Subcutaneous adipose tissue (tissue), 4 donors: Measurements from ENCODE around the gene CCDC68. TPM values are rescaled to one million over a fixed set of nuclear protein-coding genes. Genes with fewer than 3 reads are reported as not detected.

Experiments
- total RNA-seq, 4 donors: library from RNA; depleted of rRNA; stranded (reverse); fragments of >200 nt; gene quantifications; one replicate each; pipeline ENCODE4 v1.1.0, GENCODE V29; 2016
- TF ChIP-seq, protein P1 (sequence below): fragments of 450-650 bp; IDR thresholded peaks from one replicate; pipeline ENCODE4 v1.5.1; 2016; ENCODE audit warnings: low read depth, mild to moderate bottlenecking, control low read depth, antibody characterized with exemption, moderate library complexity

Gene CCDC68
- total RNA-seq, 4 donors from 2014 or later, result 11.9 to 22.8 (median 16.3) TPM

DNA sequence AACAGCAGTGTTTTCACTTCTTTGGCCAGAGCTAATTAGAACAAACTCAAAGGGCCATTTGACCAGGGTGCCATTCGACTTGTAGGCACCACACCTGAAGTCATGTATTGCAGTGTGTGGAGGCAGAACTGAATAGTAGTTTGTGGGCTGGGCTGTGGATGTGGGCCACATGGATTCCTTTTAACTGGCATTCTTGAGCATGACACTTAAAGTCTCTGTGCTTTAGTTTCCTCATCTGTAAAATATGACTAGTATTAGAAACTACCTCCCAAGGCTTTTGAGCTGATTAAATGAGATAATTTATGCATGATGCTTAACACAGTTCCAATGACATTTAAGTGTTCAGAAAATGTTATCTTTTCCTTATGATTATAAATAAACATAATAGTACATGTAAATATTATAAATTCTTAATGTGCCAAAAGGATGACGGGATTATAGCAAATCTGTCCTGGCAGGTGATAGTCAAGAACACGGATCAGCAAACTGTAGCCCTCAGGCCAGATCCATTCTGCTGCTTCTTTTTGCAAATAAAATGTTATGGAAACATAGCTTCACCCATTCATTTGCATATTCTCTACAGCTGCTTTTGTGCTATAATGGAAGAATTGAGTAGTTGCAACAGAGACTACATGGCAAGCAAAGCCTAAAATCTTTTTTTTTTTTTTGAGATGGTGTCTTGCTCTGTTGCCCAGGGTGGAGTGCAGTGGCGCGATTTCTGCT lies 36.3 kb upstream of the CCDC68 start:
- TF ChIP-seq, protein P1, sequence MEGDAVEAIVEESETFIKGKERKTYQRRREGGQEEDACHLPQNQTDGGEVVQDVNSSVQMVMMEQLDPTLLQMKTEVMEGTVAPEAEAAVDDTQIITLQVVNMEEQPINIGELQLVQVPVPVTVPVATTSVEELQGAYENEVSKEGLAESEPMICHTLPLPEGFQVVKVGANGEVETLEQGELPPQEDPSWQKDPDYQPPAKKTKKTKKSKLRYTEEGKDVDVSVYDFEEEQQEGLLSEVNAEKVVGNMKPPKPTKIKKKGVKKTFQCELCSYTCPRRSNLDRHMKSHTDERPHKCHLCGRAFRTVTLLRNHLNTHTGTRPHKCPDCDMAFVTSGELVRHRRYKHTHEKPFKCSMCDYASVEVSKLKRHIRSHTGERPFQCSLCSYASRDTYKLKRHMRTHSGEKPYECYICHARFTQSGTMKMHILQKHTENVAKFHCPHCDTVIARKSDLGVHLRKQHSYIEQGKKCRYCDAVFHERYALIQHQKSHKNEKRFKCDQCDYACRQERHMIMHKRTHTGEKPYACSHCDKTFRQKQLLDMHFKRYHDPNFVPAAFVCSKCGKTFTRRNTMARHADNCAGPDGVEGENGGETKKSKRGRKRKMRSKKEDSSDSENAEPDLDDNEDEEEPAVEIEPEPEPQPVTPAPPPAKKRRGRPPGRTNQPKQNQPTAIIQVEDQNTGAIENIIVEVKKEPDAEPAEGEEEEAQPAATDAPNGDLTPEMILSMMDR, result no peak

DNA sequence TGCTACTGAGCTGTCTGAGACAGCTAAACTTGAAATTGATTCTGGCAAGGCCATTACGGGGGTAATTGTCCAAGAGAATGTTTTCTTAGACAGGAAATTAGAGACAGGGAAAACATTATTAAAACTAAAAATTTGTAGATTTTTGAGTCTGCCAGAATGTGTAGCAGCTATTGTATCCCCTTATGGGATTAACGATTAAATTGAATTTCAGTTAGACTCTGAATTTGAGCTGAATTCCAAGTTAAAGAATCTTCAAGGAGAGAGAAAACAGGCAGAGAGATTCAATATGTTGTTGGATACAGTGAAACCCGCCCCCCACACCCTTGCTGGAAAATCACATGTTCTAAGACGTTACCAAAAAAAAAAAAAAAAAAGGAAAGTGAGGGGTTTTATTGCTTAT lies 32.7 kb upstream of the CCDC68 start:
- TF ChIP-seq, protein P1, result no peak

DNA sequence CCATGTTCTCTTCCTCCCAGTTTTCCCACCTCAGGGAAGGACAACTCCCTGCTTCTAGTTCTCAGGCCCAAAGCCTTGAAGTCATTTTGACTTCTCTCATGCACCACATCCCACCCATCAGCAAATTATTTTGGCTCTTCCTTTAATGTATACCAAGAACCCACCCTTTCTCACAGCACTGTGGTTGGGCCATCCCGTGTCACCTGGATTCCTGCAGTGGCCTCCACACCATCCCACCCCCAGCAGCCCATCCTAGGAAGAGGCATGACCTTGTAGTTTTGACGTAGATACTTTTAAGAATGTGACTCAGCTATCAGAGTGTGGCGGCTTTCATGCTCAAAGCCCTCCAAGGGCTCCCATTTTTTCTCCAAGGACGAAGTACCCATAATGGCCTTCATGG lies 25.6 kb upstream of the CCDC68 start:
- TF ChIP-seq, protein P1, result no peak

DNA sequence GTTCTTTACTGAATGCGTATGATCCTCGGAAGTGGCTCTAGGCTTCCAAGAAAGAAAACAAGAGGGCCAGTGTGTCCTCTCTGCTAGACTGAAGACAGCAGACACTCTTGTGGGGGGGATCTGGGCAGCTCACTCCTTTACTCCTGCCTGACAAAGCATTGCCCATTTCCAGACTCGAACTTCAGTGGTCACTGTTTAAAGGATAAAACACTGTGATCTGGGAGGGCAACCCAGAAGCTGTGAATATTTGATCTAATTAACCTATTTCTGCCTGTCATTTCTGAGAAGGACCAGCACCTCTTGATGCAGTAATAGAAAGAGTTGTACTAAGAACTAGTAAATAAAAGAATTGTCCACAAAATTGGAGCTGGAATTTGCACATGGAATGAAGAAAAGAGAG lies 24.5 kb upstream of the CCDC68 start:
- TF ChIP-seq, protein P1, result no peak

DNA sequence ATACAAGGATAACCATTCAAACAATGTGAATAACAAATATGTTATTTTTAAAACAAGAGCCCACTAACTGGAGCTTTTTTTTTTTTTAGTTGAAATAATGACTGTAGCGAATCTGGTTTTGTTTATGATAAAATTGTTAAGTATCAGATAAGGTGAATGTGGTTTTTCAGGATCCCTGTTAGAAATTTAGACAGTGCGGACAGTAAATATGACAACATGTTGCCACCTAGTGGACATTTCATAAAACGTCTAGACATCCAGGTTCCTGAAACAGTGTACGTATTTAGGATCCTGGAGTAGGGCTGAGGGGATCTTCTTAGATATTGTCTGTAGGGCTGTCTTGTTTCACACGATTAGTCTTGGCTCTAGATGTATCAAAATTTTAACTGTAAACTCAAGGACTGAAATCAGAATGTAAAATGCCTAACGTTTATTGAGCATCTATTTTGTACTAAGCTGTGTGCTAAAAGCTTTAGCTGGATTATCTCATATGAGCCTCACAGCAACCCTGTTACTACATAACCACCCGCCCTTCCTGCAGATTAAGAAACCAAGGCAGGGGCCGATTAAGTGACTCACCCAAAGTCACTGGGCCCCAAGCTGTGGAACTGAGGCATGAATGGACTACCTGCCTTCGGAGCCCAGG lies 23.9 kb upstream of the CCDC68 start:
- TF ChIP-seq, protein P1, result no peak

DNA sequence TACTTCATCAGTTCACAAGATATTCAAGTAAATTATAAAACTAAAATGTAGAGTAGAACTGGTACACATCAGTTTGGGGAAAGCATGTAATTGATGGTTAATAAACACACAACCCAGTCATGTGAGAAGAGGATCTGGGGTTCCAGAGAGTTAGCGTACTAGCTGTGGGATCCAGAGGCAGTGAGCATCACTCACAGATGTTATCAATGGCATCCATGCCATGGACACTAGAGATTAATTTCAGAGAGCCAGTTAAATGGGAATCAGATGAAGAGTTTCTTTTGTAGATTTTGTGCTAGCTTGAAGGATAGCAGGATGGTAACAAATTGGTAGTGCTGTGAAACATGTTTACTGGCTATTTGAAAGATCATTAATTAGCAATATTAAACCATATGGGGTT lies 21.8 kb upstream of the CCDC68 start:
- TF ChIP-seq, protein P1, result no peak

DNA sequence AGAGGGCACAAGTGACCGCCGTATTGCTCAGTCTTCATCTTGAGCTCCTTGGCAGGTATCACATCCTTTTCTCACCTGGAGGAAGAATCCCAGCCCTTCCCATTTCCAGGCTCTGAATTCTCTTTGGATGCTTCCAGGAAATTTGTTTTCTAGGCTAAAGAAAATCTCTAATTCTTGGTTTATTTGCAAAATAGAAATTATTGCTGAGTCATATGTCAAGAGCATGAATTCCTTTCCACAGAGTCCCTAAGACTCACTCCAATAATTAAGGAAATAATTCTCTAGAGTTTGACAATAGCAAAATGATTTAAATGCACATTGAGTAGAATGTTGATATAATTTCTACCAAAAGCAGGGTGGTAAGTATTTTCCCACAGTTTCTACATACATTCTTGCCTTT lies 16.3 kb upstream of the CCDC68 start:
- TF ChIP-seq, protein P1, result no peak
